ENCODE data around the gene FRMD4A. TPM values are rescaled to one million over a fixed set of nuclear protein-coding genes. Genes with fewer than 3 reads are reported as not detected.
A peak's percentile ranks its signal among the peaks of the same experiment; 100 is the strongest.

The FRMD4A gene
- total RNA-seq, 1 donor from 2014 or later = 28.2 TPM

GRCh38 chr10:14086596-14086995 is 244.1 kb downstream of the FRMD4A start:
- no peak for DNase-seq (ENCODE audit: low read depth)
- Histone ChIP-seq H3K27me3 (ENCODE audit: control insufficient read depth, insufficient read depth, low read length) (no peaks in the 10 kb centered on the region), H3K4me3 (ENCODE audit: low read depth, low read length) (no peak overlapping the region), H3K36me3 (ENCODE audit: control insufficient read depth, insufficient read depth, low read length) (no peaks in the 10 kb centered on the region)
- no peak for TF ChIP-seq CTCF (IDR thresholded peaks at IDR 0.05; ENCODE audit: insufficient read depth, low read length, poor library complexity, severe bottlenecking)

- no peaks in the 10 kb centered on the region for H3K36me3 ChIP-seq (ENCODE audit: control insufficient read depth, insufficient read depth, low read length)
Observed at GRCh38 chr10:14084875-14085274, 245.8 kb downstream of the FRMD4A start.

GRCh38 chr10:14080795-14081194 is 249.9 kb downstream of the FRMD4A start:
- DNase-seq (ENCODE audit: low read depth) = no peak

More at GRCh38 chr10:14084875-14085274, 245.8 kb downstream of the FRMD4A start:
- Histone ChIP-seq H3K27me3 (ENCODE audit: control insufficient read depth, insufficient read depth, low read length) (no peaks in the 10 kb centered on the region), H3K4me3 (ENCODE audit: low read depth, low read length) (no peak overlapping the region)
- DNase-seq (ENCODE audit: low read depth) = peak; percentile 71
- no peak for TF ChIP-seq CTCF (IDR thresholded peaks at IDR 0.05; ENCODE audit: insufficient read depth, low read length, poor library complexity, severe bottlenecking)

GRCh38 chr10:14077430-14077829 is 253.3 kb downstream of the FRMD4A start:
- no peaks in the 10 kb centered on the region for H3K27me3 ChIP-seq (ENCODE audit: control insufficient read depth, insufficient read depth, low read length)
- DNase-seq (ENCODE audit: low read depth) = no peak
- H3K4me3 ChIP-seq (ENCODE audit: low read depth, low read length) = no peak overlapping the region
- TF ChIP-seq CTCF (IDR thresholded peaks at IDR 0.05; ENCODE audit: insufficient read depth, low read length, poor library complexity, severe bottlenecking) = no peak
- no peaks in the 10 kb centered on the region for H3K36me3 ChIP-seq (ENCODE audit: control insufficient read depth, insufficient read depth, low read length)

More at GRCh38 chr10:14080795-14081194, 249.9 kb downstream of the FRMD4A start:
- TF ChIP-seq CTCF (IDR thresholded peaks at IDR 0.05; ENCODE audit: insufficient read depth, low read length, poor library complexity, severe bottlenecking) = no peak
- Histone ChIP-seq H3K27me3 (ENCODE audit: control insufficient read depth, insufficient read depth, low read length) (no peaks in the 10 kb centered on the region), H3K4me3 (ENCODE audit: low read depth, low read length) (no peak overlapping the region), H3K36me3 (ENCODE audit: control insufficient read depth, insufficient read depth, low read length) (no peaks in the 10 kb centered on the region)

GRCh38 chr10:14074062-14074884 is 256.5 kb downstream of the FRMD4A start:
- TF ChIP-seq CTCF (IDR thresholded peaks at IDR 0.05; ENCODE audit: insufficient read depth, low read length, poor library complexity, severe bottlenecking) = no peak
- DNase-seq (ENCODE audit: low read depth) = peak; percentile 99
- Histone ChIP-seq H3K4me3 (ENCODE audit: low read depth, low read length) (no peak overlapping the region), H3K36me3 (ENCODE audit: control insufficient read depth, insufficient read depth, low read length) (no peaks in the 10 kb centered on the region), H3K27me3 (ENCODE audit: control insufficient read depth, insufficient read depth, low read length) (no peaks in the 10 kb centered on the region)
